ENCODE results near the gene PSMB5. TPM values are rescaled to one million over a fixed set of nuclear protein-coding genes. Genes with fewer than 3 reads are reported as not detected.

The PSMB5 gene
- total and polyA plus RNA-seq, 3 donors from 2014 or later: 97.2 to 145 (median 123) TPM

- no peaks in the 10 kb centered on the region for H3K36me3 ChIP-seq (ENCODE audit: low read depth, missing control alignments)
- WGBS, 2 donors: 61 to 68% methylated on average over 5 of the region's 5 CpGs
- no peak overlapping the region for H3K4me3 ChIP-seq
- no peaks in the 10 kb centered on the region for H3K27me3 ChIP-seq
- TF ChIP-seq CTCF (IDR thresholded peaks at IDR 0.05): no peak
- TF ChIP-seq POLR2A (IDR thresholded peaks at IDR 0.05): no peak
- H3K4me1 ChIP-seq: peaks cover 14% of the 10 kb centered on the region
- intact Hi-C loops (cut with DNase I; ENCODE audit: low total_unique reads): no loop called here
- no peak overlapping the region for H3K27ac ChIP-seq
- no peak for DNase-seq
- no peaks in the 10 kb centered on the region for H3K9me3 ChIP-seq
These were observed 55.6 kb downstream of the PSMB5 start for GRCh38 chr14:22978981-22979671.

- intact Hi-C loops (cut with DNase I; ENCODE audit: low total_unique reads): no loop called here
- H3K27me3 ChIP-seq: no peaks in the 10 kb centered on the region
- no peak overlapping the region for H3K4me3 ChIP-seq
- peaks cover 14% of the 10 kb centered on the region for H3K4me1 ChIP-seq
- TF ChIP-seq POLR2A (IDR thresholded peaks at IDR 0.05) (no peak), CTCF (IDR thresholded peaks at IDR 0.05) (no peak)
- WGBS, 2 donors: 71 to 82% methylated on average over 3 of the region's 3 CpGs
- no peaks in the 10 kb centered on the region for H3K9me3 ChIP-seq
- H3K27ac ChIP-seq: no peak overlapping the region
- no peak for DNase-seq
- H3K36me3 ChIP-seq (ENCODE audit: low read depth, missing control alignments): no peaks in the 10 kb centered on the region
These were observed 56.2 kb downstream of the PSMB5 start for GRCh38 chr14:22978487-22978837.

GRCh38 chr14:22977684-22978486, 56.8 kb downstream of the PSMB5 start:
- peaks cover 14% of the 10 kb centered on the region for H3K4me1 ChIP-seq
- intact Hi-C loops (cut with DNase I; ENCODE audit: low total_unique reads): no loop called here

GRCh38 chr14:22977434-22977683, 57.3 kb downstream of the PSMB5 start:
- Histone ChIP-seq H3K36me3 (ENCODE audit: low read depth, missing control alignments) (no peaks in the 10 kb centered on the region), H3K27ac (no peak overlapping the region), H3K4me1 (peaks cover 14% of the 10 kb centered on the region), H3K9me3 (no peaks in the 10 kb centered on the region), H3K27me3 (no peaks in the 10 kb centered on the region), H3K4me3 (no peak overlapping the region)
- no peak for TF ChIP-seq CTCF (IDR thresholded peaks at IDR 0.05)
- no peak for TF ChIP-seq POLR2A (IDR thresholded peaks at IDR 0.05)
- no peak for DNase-seq
- intact Hi-C loops (cut with DNase I; ENCODE audit: low total_unique reads): no loop called here

More at GRCh38 chr14:22977684-22978486, 56.8 kb downstream of the PSMB5 start:
- no peaks in the 10 kb centered on the region for H3K36me3 ChIP-seq (ENCODE audit: low read depth, missing control alignments)
- no peak overlapping the region for H3K4me3 ChIP-seq
- WGBS, 2 donors: 55 to 58% methylated on average over 8 of the region's 8 CpGs
- H3K9me3 ChIP-seq: no peaks in the 10 kb centered on the region
- H3K27ac ChIP-seq: no peak overlapping the region
- TF ChIP-seq CTCF (IDR thresholded peaks at IDR 0.05) (no peak), POLR2A (IDR thresholded peaks at IDR 0.05) (no peak)
- H3K27me3 ChIP-seq: no peaks in the 10 kb centered on the region
- DNase-seq: peak; percentile 56
